ENCODE data around the gene OR8D1.

- TF ChIP-seq CTCF (IDR thresholded peaks at IDR 0.05) (no peak), POLR2A (IDR thresholded peaks at IDR 0.05) (no peak)
Observed at GRCh38 chr11:124322356-124322755, 8.6 kb upstream of the OR8D1 start.
